K562 (cell line): ENCODE measurements around the gene CLTRN. TPM values are rescaled to one million over a fixed set of nuclear protein-coding genes. Genes with fewer than 3 reads are reported as not detected.

Experiments
- ASH1L ChIP-seq: fragments of 450-650 bp; IDR thresholded peaks from 2 replicates; pipeline ENCODE4 v1.6.1; 2018; ENCODE audit warnings: borderline replicate concordance, mild to moderate bottlenecking, low read depth; ENCODE audit not compliant: partially characterized antibody
- CHAMP1 ChIP-seq: fragments of 450-650 bp; IDR thresholded peaks from 2 replicates; pipeline ENCODE4 v1.6.1; 2016; ENCODE audit warnings: mild to moderate bottlenecking
- CUX1 ChIP-seq: fragments of 200-800 bp; sonication (Bioruptor generic); IDR thresholded peaks from 2 replicates; pipeline ENCODE4 v1.6.1; 2016; ENCODE audit warnings: missing genetic modification characterization, missing compliant biosample characterization
- JUN ChIP-seq, 2 experiments: sonication (generic) in 1 of 2; formaldehyde crosslinking in 1 of 2; IDR thresholded peaks; 2 replicates each; pipeline versions ENCODE4 v1.6.1 to v1.8.0; 2012 to 2022; ENCODE audit warnings: borderline replicate concordance in 2 of 2, mild to moderate bottlenecking in 2 of 2, improper control_type of control experiment in 1 of 2, low read depth in 1 of 2, low read length in 1 of 2, missing genetic modification reagents in 1 of 2
- MAFK ChIP-seq: IDR thresholded peaks from 2 replicates; pipeline ENCODE4 v1.6.1; 2011; ENCODE audit warnings: low read length, improper control_type of control experiment
- MBD2 ChIP-seq: sonication (generic); IDR thresholded peaks from 2 replicates; pipeline ENCODE4 v1.6.1; 2016; ENCODE audit warnings: low read depth, borderline replicate concordance
- MEIS2 ChIP-seq: fragments of 450-650 bp; IDR thresholded peaks from 2 replicates; pipeline ENCODE4 v1.6.1; 2014; ENCODE audit warnings: mild to moderate bottlenecking; ENCODE audit not compliant: partially characterized antibody
- PML ChIP-seq: IDR thresholded peaks from 2 replicates; pipeline ENCODE4 v1.6.1; 2012; ENCODE audit warnings: low read length, inconsistent platforms
- SMARCE1 ChIP-seq: fragments of 450-650 bp; IDR thresholded peaks from 2 replicates; pipeline ENCODE4 v1.7.1; 2016; ENCODE audit warnings: mild to moderate bottlenecking
- ZNF146 ChIP-seq: IDR thresholded peaks from one replicate; pipeline ENCODE4 v1.6.1; 2018; ENCODE audit warnings: missing compliant biosample characterization; ENCODE audit not compliant: unreplicated experiment
- ZNF212 ChIP-seq: fragments of 450-650 bp; formaldehyde crosslinking; IDR thresholded peaks from 2 replicates; pipeline ENCODE4 v1.4.0; 2020; ENCODE audit warnings: mild to moderate bottlenecking
- polyA plus RNA-seq, 8 experiments: library from polyadenylated mRNA; depleted of rRNA in 4 of 8; stranded (reverse) in 5 of 8; unstranded in 3 of 8; fragments of >200 nt; fragmentation: Nextera tagmentation in 2 of 8; fragmentation: Illumina TruSeq in 1 of 8; extraction: Ambion mirVana in 2 of 8; extraction: Trizol in 1 of 8; gene quantifications; 2 replicates each; pipeline versions ENCODE4 v1.2.1 to v1.2.3, GENCODE V29; 2011 to 2014; ENCODE audit warnings: inconsistent platforms in 1 of 8, missing spikeins in 1 of 8
- total RNA-seq, 7 experiments: library from RNA; depleted of rRNA in 6 of 7; stranded (reverse); fragments of >200 nt in 6 of 7; fragmentation: Illumina TruSeq in 2 of 7; extraction: Trizol in 2 of 7; gene quantifications; 2 replicates each; pipeline versions ENCODE4 v1.2.1 to v1.2.3, GENCODE V29; 2011 to 2021; ENCODE audit warnings: low replicate concordance in 1 of 7
- TF ChIP-seq, protein P1 (sequence below), 2 experiments: fragments of 450-650 bp; formaldehyde crosslinking in 1 of 2; IDR thresholded peaks; 2 replicates each; pipeline versions ENCODE4 v1.4.0 to v1.6.1; 2014 to 2020; ENCODE audit warnings: mild to moderate bottlenecking in 2 of 2, borderline replicate concordance in 1 of 2, low read depth in 1 of 2

Gene CLTRN
- total and polyA plus RNA-seq, 9 of the 15 experiments (the other 6 are each of a cell fraction or from before 2014, with no cell fraction given), result 0.11 to 0.36 (median 0.18) TPM; not detected in 2

DNA sequence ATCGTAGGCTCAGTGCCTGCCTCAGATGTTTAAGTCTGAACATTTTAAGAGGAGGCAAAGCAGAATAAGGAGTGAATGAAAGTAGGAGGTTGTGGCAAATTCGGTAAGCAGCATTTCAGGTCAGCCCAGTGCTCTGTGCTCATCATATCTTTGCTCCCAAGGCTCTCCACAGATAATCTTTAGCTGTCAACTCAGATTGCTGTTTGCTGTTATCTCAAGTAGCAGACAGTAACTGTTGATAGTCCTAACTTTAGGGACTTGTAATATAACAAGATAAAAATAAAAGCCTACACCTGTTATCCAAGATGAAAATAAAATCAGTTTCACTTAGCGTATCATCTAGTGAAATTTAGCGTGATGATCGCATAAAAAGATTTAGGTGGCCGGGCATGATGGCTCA is 18.6 kb upstream of the CLTRN start (continued):
- TF ChIP-seq JUN (IDR thresholded peaks at IDR 0.05; ENCODE audit: borderline replicate concordance, low read depth, low read length) (no peak), JUN (CRISPR knock-in tag; IDR thresholded peaks at IDR 0.05; ENCODE audit: borderline replicate concordance) (no peak), MEIS2 (peak; percentile 69), CHAMP1 (no peak), PML (peak; percentile 69; the same call in 1 of the 2 replicates), SMARCE1 (peak; percentile 23; the same call in 1 of the 2 replicates), ASH1L (no peak), CUX1 (no peak), MAFK (no peak), ZNF146 (CRISPR knock-in tag) (no peak), ZNF212 (CRISPR knock-in tag) (no peak), MBD2 (no peak)
- TF ChIP-seq, protein P1, sequence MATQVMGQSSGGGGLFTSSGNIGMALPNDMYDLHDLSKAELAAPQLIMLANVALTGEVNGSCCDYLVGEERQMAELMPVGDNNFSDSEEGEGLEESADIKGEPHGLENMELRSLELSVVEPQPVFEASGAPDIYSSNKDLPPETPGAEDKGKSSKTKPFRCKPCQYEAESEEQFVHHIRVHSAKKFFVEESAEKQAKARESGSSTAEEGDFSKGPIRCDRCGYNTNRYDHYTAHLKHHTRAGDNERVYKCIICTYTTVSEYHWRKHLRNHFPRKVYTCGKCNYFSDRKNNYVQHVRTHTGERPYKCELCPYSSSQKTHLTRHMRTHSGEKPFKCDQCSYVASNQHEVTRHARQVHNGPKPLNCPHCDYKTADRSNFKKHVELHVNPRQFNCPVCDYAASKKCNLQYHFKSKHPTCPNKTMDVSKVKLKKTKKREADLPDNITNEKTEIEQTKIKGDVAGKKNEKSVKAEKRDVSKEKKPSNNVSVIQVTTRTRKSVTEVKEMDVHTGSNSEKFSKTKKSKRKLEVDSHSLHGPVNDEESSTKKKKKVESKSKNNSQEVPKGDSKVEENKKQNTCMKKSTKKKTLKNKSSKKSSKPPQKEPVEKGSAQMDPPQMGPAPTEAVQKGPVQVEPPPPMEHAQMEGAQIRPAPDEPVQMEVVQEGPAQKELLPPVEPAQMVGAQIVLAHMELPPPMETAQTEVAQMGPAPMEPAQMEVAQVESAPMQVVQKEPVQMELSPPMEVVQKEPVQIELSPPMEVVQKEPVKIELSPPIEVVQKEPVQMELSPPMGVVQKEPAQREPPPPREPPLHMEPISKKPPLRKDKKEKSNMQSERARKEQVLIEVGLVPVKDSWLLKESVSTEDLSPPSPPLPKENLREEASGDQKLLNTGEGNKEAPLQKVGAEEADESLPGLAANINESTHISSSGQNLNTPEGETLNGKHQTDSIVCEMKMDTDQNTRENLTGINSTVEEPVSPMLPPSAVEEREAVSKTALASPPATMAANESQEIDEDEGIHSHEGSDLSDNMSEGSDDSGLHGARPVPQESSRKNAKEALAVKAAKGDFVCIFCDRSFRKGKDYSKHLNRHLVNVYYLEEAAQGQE (IDR thresholded peaks at IDR 0.05; ENCODE audit: borderline replicate concordance), result no peak
- TF ChIP-seq, protein P1 (CRISPR knock-in tag; IDR thresholded peaks at IDR 0.05; ENCODE audit: low read depth), result no peak
